AG04450 (cell line): Measurements from ENCODE around the gene TRPM5. TPM values are rescaled to one million over a fixed set of nuclear protein-coding genes. Genes with fewer than 3 reads are reported as not detected.

Source experiments
- CTCF ChIA-PET: fragments of 300-600, 350-600 bp; formaldehyde crosslinking; extraction: SDS; loops from one replicate; lab custom pipeline; 2022; ENCODE audit warnings: antibody characterized with exemption, inconsistent platforms; lab: Charles Lee
- POLR2A ChIA-PET: fragments of 350-600 bp; formaldehyde crosslinking; extraction: SDS; loops from one replicate; lab custom pipeline; 2021; ENCODE audit warnings: antibody characterized with exemption, inconsistent platforms; lab: Yijun Ruan, JAX
- DNase-seq: peaks from one replicate; pipeline ENCODE4 v3.0.0-alpha.2; 2011; ENCODE audit warnings: low read depth, low spot score
- H3K27ac ChIP-seq: one replicate; pipeline ENCODE4 v1.5.1; 2012; ENCODE audit warnings: low read depth, low read length, control low read depth
- H3K27me3 ChIP-seq: one replicate; pipeline ENCODE4 v1.6.0; 2012; ENCODE audit warnings: low read length; ENCODE audit not compliant: control insufficient read depth, insufficient read depth
- H3K4me3 ChIP-seq: 2 replicates; pipeline ENCODE4 v1.5.1; 2011; ENCODE audit warnings: mild to moderate bottlenecking, low read depth, low read length, control low read depth
- H3K9me3 ChIP-seq: 2 replicates; pipeline ENCODE4 v1.5.1; 2012; ENCODE audit warnings: low read length; ENCODE audit not compliant: control insufficient read depth, insufficient read depth
- polyA plus RNA-seq: library from polyadenylated mRNA; depleted of rRNA; stranded (reverse); fragments of >200 nt; gene quantifications from 2 replicates; pipeline ENCODE4 v1.2.3, GENCODE V29; 2011
- TF ChIP-seq, protein P1 (sequence below): IDR thresholded peaks from 2 replicates; pipeline ENCODE4 v1.5.1; 2011; ENCODE audit warnings: low read depth, low read length, control low read depth, inconsistent platforms

The TRPM5 gene
- polyA plus RNA-seq, 1 experiment, result not detected

DNA sequence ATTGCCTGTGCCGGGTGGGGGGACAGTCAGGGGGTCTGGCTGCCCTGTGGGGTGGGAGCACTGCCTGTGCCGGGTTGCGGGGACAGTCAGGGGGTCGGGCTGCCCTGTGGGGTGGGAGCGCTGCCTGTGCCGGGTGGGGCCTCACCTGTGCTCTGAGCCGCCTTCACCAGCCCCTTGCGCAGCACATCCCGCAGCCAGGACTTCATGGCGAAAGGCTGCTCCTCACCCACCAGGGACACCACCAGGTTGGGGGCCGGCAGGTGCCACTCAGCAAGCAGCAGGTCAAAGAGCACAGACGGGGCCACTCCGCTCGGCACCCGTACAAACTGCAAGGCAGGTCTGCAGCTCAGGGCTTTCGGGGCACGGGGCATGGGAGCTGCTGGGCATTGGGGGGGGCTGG lies 22.3 kb downstream of the TRPM5 start:
- DNase-seq, result no peak
- H3K9me3 ChIP-seq, result no peaks in the 10 kb centered on the region; the same call in 1 of the 2 replicates
- CTCF ChIA-PET, result interaction anchor here (0.6 to 3.8 kb wide), 10 partner anchors 32 to 270 kb away, joined by 3 to 116 read pairs (median 5); no protein-coding TSS in a partner anchor
- TF ChIP-seq, protein P1, sequence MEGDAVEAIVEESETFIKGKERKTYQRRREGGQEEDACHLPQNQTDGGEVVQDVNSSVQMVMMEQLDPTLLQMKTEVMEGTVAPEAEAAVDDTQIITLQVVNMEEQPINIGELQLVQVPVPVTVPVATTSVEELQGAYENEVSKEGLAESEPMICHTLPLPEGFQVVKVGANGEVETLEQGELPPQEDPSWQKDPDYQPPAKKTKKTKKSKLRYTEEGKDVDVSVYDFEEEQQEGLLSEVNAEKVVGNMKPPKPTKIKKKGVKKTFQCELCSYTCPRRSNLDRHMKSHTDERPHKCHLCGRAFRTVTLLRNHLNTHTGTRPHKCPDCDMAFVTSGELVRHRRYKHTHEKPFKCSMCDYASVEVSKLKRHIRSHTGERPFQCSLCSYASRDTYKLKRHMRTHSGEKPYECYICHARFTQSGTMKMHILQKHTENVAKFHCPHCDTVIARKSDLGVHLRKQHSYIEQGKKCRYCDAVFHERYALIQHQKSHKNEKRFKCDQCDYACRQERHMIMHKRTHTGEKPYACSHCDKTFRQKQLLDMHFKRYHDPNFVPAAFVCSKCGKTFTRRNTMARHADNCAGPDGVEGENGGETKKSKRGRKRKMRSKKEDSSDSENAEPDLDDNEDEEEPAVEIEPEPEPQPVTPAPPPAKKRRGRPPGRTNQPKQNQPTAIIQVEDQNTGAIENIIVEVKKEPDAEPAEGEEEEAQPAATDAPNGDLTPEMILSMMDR, result no peak
- POLR2A ChIA-PET, result no interaction called here
- H3K4me3 ChIP-seq, result no peak overlapping the region
- H3K27ac ChIP-seq, result no peak overlapping the region
- H3K27me3 ChIP-seq, result peaks cover 8% of the 10 kb centered on the region

DNA sequence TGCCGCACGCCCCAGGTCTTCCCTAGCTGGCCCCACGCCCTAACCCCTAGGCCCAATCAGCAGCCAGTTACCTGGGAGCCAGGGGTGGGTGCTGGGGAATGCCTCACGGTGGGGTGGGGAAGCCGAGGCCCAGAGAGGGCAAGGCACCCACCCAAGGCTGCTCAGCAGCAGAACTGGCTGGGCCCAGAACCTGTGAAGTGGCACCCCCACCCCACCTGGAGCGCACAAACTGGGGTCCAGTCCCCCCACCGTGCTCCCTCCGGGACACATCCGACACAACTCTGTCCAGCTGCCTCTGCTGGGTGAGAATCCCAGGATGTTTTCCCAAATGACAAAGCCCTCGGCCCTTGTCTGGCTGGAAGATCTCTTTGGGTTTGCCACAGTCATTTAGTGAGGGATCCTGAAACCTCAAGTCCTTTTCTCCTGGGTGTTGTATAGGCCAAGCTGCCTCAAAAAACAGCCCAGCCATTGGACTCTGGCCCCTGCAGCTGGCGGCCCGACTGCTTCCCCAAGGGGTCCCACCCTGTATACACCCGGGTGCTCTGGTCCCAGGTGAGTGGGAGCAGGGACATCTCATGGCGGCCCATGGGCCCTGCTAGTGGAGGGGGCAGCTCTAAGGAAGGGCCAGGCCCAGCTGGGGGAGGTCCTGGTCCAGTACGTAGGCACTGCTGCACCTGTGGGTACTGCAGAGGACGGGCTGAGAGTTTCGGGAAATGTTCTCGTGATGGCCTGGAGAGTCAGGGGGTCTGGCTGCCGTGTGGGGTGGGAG lies 22.9 kb downstream of the TRPM5 start:
- peaks cover 8% of the 10 kb centered on the region for H3K27me3 ChIP-seq
- POLR2A ChIA-PET, result no interaction called here
- H3K27ac ChIP-seq, result no peak overlapping the region
- no peak overlapping the region for H3K4me3 ChIP-seq
- DNase-seq, result no peak
- TF ChIP-seq, protein P1, result no peak
- CTCF ChIA-PET, result interaction anchor here (0.6 to 3.8 kb wide), 22 partner anchors 12 to 466 kb away, joined by 3 to 116 read pairs (median 4); partner anchors contain the start of gene TSSC4
- no peaks in the 10 kb centered on the region; the same call in 1 of the 2 replicates for H3K9me3 ChIP-seq

DNA sequence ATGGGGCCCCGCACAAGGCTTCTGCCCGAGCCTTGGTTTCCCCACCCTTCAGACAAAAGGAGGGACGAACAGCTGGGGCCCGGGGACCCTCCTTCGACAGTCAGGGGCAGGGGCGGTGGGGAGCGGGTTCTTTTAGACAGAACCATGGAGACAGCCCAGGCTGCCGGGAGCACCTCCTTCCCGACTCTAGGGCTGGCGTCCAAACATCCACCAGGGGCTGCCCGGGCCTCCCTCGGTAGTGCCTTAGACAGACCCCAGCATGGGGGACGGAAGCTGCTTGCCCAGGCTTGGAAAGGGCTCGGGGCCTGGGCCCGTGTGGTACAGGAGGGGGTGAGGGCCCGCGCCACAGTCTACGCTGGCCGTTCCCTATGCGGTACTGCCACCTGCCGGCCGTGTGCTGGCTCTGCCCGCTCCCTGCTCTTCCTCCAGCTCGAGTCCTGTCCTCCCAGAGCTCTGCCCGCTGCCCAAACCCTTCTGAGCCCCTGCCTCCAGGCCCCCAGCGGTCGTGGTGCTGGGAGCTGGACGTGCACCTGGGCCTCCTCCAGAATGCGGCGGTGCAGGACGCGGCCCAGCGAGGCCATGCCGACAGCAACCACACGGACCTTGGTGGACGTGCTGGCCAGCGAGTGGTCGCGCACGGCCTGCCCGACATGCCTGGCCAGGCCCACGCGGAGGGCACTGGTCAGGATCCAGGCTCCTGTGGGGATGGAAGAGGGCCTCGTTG lies 23.6 kb downstream of the TRPM5 start:
- Histone ChIP-seq H3K27me3 (peaks cover 8% of the 10 kb centered on the region), H3K27ac (no peak overlapping the region), H3K4me3 (no peak overlapping the region), H3K9me3 (no peaks in the 10 kb centered on the region; the same call in 1 of the 2 replicates)
- CTCF ChIA-PET, result interaction anchor here (0.6 to 3.8 kb wide), 25 partner anchors 12 to 467 kb away, joined by 3 to 116 read pairs (median 5); partner anchors contain the start of genes C11orf21, TSPAN32 and TSSC4
- POLR2A ChIA-PET, result interaction anchor here (1.7 kb wide), 1 partner anchor 115 kb away, joined by 5 read pairs; no protein-coding TSS in a partner anchor
- TF ChIP-seq, protein P1, result peak; percentile 92
- DNase-seq, result peak; percentile 27

DNA sequence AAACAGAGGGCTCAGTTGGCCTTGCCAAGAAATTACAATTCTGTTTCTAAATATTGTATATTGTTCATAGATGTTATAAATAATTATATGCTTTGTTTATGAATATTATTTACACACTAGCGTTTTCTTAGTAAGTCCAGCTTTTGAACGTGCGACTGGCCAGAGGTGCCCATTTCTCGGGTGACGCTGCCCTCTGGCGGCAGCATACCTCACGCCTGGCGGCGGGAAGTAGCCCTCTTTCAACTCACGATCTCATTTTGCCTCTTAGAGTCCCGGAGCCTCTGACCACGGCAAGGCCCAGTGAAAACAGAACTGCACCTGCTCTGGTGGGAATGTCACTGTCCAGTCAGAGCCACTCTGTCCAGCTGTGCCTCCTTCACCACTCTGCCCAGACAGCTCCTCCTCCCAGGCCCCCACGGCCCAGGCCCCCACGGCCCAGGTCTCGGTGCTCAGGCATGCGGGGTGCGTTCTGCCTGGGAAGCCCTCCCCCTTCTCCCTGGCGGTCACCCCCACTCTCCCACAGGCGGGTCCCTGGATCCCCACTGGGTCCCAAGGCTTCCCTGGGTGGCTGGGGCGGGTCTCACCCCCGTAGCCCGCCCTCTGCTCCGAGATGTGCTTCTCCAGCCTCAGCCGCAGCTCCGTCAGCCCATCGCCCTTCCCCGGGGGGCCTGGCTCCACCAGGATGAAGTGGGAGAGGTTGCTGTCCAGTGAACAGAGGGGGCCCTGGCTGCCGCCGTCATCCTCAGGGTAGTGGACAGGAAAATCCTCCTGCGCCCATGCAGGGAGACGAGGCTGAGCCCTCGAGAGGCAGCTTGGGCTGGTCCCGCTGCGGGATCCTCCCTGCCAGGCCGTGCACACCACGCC lies 24.4 kb downstream of the TRPM5 start:
- peak; percentile 47 for DNase-seq
- TF ChIP-seq, protein P1, result peak; percentile 85

More for the DNA sequence above, 24.4 kb downstream of the TRPM5 start:
- POLR2A ChIA-PET, result interaction anchor here (0.5 to 1.7 kb wide), 2 partner anchors 114 to 180 kb away, joined by 5 to 7 read pairs; no protein-coding TSS in a partner anchor
- CTCF ChIA-PET, result interaction anchor here (0.8 to 3.8 kb wide), 26 partner anchors 11 to 268 kb away, joined by 3 to 116 read pairs (median 5); partner anchors contain the start of genes C11orf21, TSPAN32 and TSSC4
- Histone ChIP-seq H3K9me3 (no peaks in the 10 kb centered on the region; the same call in 1 of the 2 replicates), H3K27me3 (peaks cover 6% of the 10 kb centered on the region), H3K4me3 (no peak overlapping the region), H3K27ac (no peak overlapping the region)
